Progenitor cell of endocrine pancreas (in vitro differentiated cells): ENCODE data around the gene PYGO2. TPM values are rescaled to one million over a fixed set of nuclear protein-coding genes. Genes with fewer than 3 reads are reported as not detected.

Source experiments
- DNase-seq: peaks from one replicate; pipeline ENCODE4 v3.0.0; 2021; ENCODE audit warnings: low spot score; ENCODE audit not compliant: unreplicated experiment
- H3K27ac Mint-ChIP-seq: 2 replicates; pipeline ENCODE4 v1.8.0; 2021; ENCODE audit warnings: mild to moderate bottlenecking, moderate library complexity, mixed read lengths
- H3K27me3 Mint-ChIP-seq: 2 replicates; pipeline ENCODE4 v1.8.0; 2021; ENCODE audit warnings: mixed read lengths
- H3K36me3 Mint-ChIP-seq: 2 replicates; pipeline ENCODE4 v1.8.0; 2022; ENCODE audit warnings: mixed read lengths; ENCODE audit not compliant: insufficient read depth
- H3K4me1 Mint-ChIP-seq: 2 replicates; pipeline ENCODE4 v1.8.0; 2021; ENCODE audit warnings: low read depth, mixed read lengths
- H3K4me3 Mint-ChIP-seq: 2 replicates; pipeline ENCODE4 v1.8.0; 2021; ENCODE audit warnings: low read depth, mild to moderate bottlenecking, moderate library complexity, mixed read lengths
- H3K9me3 Mint-ChIP-seq: 2 replicates; pipeline ENCODE4 v1.8.0; 2021; ENCODE audit warnings: low read depth, mixed read lengths
- total RNA-seq: library from RNA; stranded (reverse); gene quantifications from 2 replicates; pipeline ENCODE4 v1.2.1, GENCODE V29; 2021
- TF ChIP-seq, protein P1 (sequence below): fragments of 200-600 bp; sonication (generic); IDR thresholded peaks from one replicate; pipeline ENCODE4 v1.5.0; 2021; ENCODE audit warnings: antibody characterized with exemption, mild to moderate bottlenecking; ENCODE audit not compliant: unreplicated experiment

PYGO2 gene
- total RNA-seq, 1 donor from 2014 or later = 52.7 TPM

- peaks cover 20% of the 10 kb centered on the region for H3K36me3 Mint-ChIP-seq
- H3K4me3 Mint-ChIP-seq = no peak overlapping the region
- no peaks in the 10 kb centered on the region for H3K4me1 Mint-ChIP-seq
- H3K27me3 Mint-ChIP-seq = no peaks in the 10 kb centered on the region
- TF ChIP-seq, protein P1, sequence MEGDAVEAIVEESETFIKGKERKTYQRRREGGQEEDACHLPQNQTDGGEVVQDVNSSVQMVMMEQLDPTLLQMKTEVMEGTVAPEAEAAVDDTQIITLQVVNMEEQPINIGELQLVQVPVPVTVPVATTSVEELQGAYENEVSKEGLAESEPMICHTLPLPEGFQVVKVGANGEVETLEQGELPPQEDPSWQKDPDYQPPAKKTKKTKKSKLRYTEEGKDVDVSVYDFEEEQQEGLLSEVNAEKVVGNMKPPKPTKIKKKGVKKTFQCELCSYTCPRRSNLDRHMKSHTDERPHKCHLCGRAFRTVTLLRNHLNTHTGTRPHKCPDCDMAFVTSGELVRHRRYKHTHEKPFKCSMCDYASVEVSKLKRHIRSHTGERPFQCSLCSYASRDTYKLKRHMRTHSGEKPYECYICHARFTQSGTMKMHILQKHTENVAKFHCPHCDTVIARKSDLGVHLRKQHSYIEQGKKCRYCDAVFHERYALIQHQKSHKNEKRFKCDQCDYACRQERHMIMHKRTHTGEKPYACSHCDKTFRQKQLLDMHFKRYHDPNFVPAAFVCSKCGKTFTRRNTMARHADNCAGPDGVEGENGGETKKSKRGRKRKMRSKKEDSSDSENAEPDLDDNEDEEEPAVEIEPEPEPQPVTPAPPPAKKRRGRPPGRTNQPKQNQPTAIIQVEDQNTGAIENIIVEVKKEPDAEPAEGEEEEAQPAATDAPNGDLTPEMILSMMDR = no peak
- no peak for DNase-seq
- no peaks in the 10 kb centered on the region for H3K9me3 Mint-ChIP-seq
- no peak overlapping the region for H3K27ac Mint-ChIP-seq
Measured at GRCh38 chr1:154923695-154924094, 37.9 kb downstream of the PYGO2 start.

- peaks cover 3% of the 10 kb centered on the region for H3K4me1 Mint-ChIP-seq
- H3K4me3 Mint-ChIP-seq = no peak overlapping the region
- no peak overlapping the region for H3K27ac Mint-ChIP-seq
- H3K36me3 Mint-ChIP-seq = peaks cover 6% of the 10 kb centered on the region
- H3K9me3 Mint-ChIP-seq = peaks cover 14% of the 10 kb centered on the region
- DNase-seq = no peak
- TF ChIP-seq, protein P1 = no peak
- H3K27me3 Mint-ChIP-seq = no peaks in the 10 kb centered on the region
Measured at GRCh38 chr1:154913273-154913672, 48.3 kb downstream of the PYGO2 start.

DNA sequence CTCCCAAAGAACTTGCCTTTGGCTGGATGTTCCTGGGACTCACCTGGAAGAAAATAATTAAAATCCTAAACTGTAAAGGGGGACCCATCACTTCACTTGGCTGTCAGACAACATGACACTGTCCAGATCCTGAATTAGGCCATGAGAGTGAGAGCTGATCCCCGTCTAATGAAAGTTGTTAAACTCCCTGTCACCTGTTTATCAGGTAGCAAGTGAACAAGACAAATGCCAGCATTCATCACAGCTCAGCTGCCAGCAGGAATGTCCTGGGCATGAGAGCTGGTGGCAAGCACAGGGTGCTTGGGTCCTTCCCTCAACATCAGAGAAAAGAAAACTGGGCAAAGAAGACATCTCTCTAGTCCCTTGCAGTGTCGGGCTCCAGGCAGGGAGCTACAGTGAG is 48.8 kb downstream of the PYGO2 start:
- H3K27me3 Mint-ChIP-seq = no peaks in the 10 kb centered on the region
- peaks cover 3% of the 10 kb centered on the region for H3K4me1 Mint-ChIP-seq
- peaks cover 8% of the 10 kb centered on the region for H3K36me3 Mint-ChIP-seq
- peak overlapping the region; percentile 62 for H3K27ac Mint-ChIP-seq
- peaks cover 16% of the 10 kb centered on the region for H3K9me3 Mint-ChIP-seq
- no peak for DNase-seq
- TF ChIP-seq, protein P1 = no peak
- H3K4me3 Mint-ChIP-seq = no peak overlapping the region

GRCh38 chr1:154911691-154912550 is 49.7 kb downstream of the PYGO2 start:
- Mint-ChIP-seq H3K27ac (no peak overlapping the region), H3K36me3 (peaks cover 9% of the 10 kb centered on the region), H3K4me3 (no peak overlapping the region), H3K27me3 (no peaks in the 10 kb centered on the region), H3K4me1 (peaks cover 3% of the 10 kb centered on the region), H3K9me3 (peaks cover 18% of the 10 kb centered on the region)
- TF ChIP-seq, protein P1 = no peak
- no peak for DNase-seq

GRCh38 chr1:154910851-154911250 is 50.7 kb downstream of the PYGO2 start:
- H3K27ac Mint-ChIP-seq = no peak overlapping the region
- TF ChIP-seq, protein P1 = no peak
- H3K4me1 Mint-ChIP-seq = peaks cover 3% of the 10 kb centered on the region
- H3K4me3 Mint-ChIP-seq = no peak overlapping the region
- peaks cover 5% of the 10 kb centered on the region for H3K36me3 Mint-ChIP-seq
- no peak for DNase-seq
- H3K9me3 Mint-ChIP-seq = peaks cover 15% of the 10 kb centered on the region
- H3K27me3 Mint-ChIP-seq = no peaks in the 10 kb centered on the region
